C4-2B (cell line): ENCODE results near the gene PIGB.

Experiments
- CTCF ChIP-seq: fragments of 450-650 bp; conservative IDR thresholded peaks from 2 replicates; pipeline ENCODE4 v1.5.1; 2017; ENCODE audit warnings: mild to moderate bottlenecking
- ZFX ChIP-seq: fragments of 450-650 bp; IDR thresholded peaks from 2 replicates; pipeline ENCODE4 v1.6.1; 2017

- TF ChIP-seq CTCF: no peak
- TF ChIP-seq ZFX: no peak
Measured at GRCh38 chr15:55277116-55277564, 41.9 kb upstream of the PIGB start.
